GM10847 (cell line): ENCODE measurements around the gene ERBB4.

Experiments used
- POLR2A ChIP-seq: IDR thresholded peaks from 2 replicates; pipeline ENCODE4 v1.6.1; 2011; ENCODE audit not compliant: insufficient read length; ENCODE audit errors: extremely low read depth

Gene ERBB4

GRCh38 chr2:212364112-212364985, 174.3 kb downstream of the ERBB4 start:
- TF ChIP-seq POLR2A, result no peak

- no peak for TF ChIP-seq POLR2A
Observed at GRCh38 chr2:212361174-212361756, 177.3 kb downstream of the ERBB4 start.

GRCh38 chr2:212360068-212360460, 178.5 kb downstream of the ERBB4 start:
- TF ChIP-seq POLR2A, result no peak

GRCh38 chr2:212359425-212360067, 179.1 kb downstream of the ERBB4 start:
- no peak for TF ChIP-seq POLR2A

- no peak for TF ChIP-seq POLR2A
Observed at GRCh38 chr2:212357606-212358005, 181.0 kb downstream of the ERBB4 start.

- no peak for TF ChIP-seq POLR2A
Observed at GRCh38 chr2:212354382-212354781, 184.2 kb downstream of the ERBB4 start.

- no peak for TF ChIP-seq POLR2A
Observed at GRCh38 chr2:212348501-212348900, 190.1 kb downstream of the ERBB4 start.

- TF ChIP-seq POLR2A, result no peak
Observed at GRCh38 chr2:212346865-212347264, 191.7 kb downstream of the ERBB4 start.

GRCh38 chr2:212345966-212346365, 192.6 kb downstream of the ERBB4 start:
- TF ChIP-seq POLR2A, result no peak

- no peak for TF ChIP-seq POLR2A
Observed at GRCh38 chr2:212344131-212344530, 194.5 kb downstream of the ERBB4 start.

GRCh38 chr2:212343167-212343566, 195.4 kb downstream of the ERBB4 start:
- TF ChIP-seq POLR2A, result no peak

- TF ChIP-seq POLR2A, result no peak
Observed at GRCh38 chr2:212337486-212338343, 200.9 kb downstream of the ERBB4 start.

GRCh38 chr2:212337036-212337435, 201.6 kb downstream of the ERBB4 start:
- no peak for TF ChIP-seq POLR2A

GRCh38 chr2:212330263-212330662, 208.3 kb downstream of the ERBB4 start:
- no peak for TF ChIP-seq POLR2A
